H1 (cell line): ENCODE data around the gene APLP2. TPM values are rescaled to one million over a fixed set of nuclear protein-coding genes. Genes with fewer than 3 reads are reported as not detected.
"Not testable (repeated sequence)": the region's sequence is repeated elsewhere in the genome, so short reads cannot be mapped to it uniquely, and the experiment has no call there.

Experiments
- CTCF ChIA-PET: fragments of 300-600 bp; sonication (Branson Sonifier 250); formaldehyde crosslinking; loops from one replicate; lab custom pipeline; 2021; ENCODE audit not compliant: partially characterized antibody; lab: Charles Lee
- POLR2A ChIA-PET: fragments of 300-600 bp; sonication (Branson Sonifier 250); formaldehyde crosslinking; loops from one replicate; lab custom pipeline; 2021; ENCODE audit warnings: inconsistent platforms; ENCODE audit not compliant: partially characterized antibody; lab: Charles Lee
- DNase-seq, 2 experiments: peaks; one replicate each; pipeline versions ENCODE4 v3.0.0 to v3.0.0-alpha.2; 2010 to 2022; ENCODE audit warnings: low spot score in 2 of 2, low read depth in 1 of 2, mixed read lengths in 1 of 2
- FAIRE-seq: peaks from 2 replicates; lab custom pipeline; 2011; peaks lifted over from hg19 to GRCh38; lab: Jason Lieb, UNC
- H2AFZ ChIP-seq: 2 replicates; pipeline ENCODE4 v1.8.1; 2012; ENCODE audit warnings: low read length, inconsistent platforms
- H2AK5ac ChIP-seq: 2 replicates; pipeline ENCODE4 v1.6.1; 2013; ENCODE audit warnings: low read depth, low read length
- H2BK120ac ChIP-seq: replicated peaks from 2 replicates; pipeline ENCODE3; 2013; ENCODE audit warnings: low read depth, low read length, inconsistent platforms
- H2BK12ac ChIP-seq: 2 replicates; pipeline ENCODE4 v1.6.1; 2013; ENCODE audit warnings: low read depth, low read length
- H2BK15ac ChIP-seq: 2 replicates; pipeline ENCODE4 v1.6.1; 2013; ENCODE audit warnings: low read length
- H2BK20ac ChIP-seq: 2 replicates; pipeline ENCODE4 v1.6.1; 2013; ENCODE audit warnings: low read length
- H2BK5ac ChIP-seq: 2 replicates; pipeline ENCODE4 v1.6.1; 2013; ENCODE audit warnings: low read depth, low read length
- H3K14ac ChIP-seq: 2 replicates; pipeline ENCODE4 v1.6.1; 2013; ENCODE audit warnings: inconsistent platforms; ENCODE audit not compliant: insufficient read length
- H3K18ac ChIP-seq: 2 replicates; pipeline ENCODE4 v1.6.1; 2013; ENCODE audit warnings: low read length; ENCODE audit errors: extremely low read depth
- H3K23ac ChIP-seq: 2 replicates; pipeline ENCODE4 v1.6.1; 2013; ENCODE audit warnings: inconsistent platforms; ENCODE audit not compliant: insufficient read length
- H3K23me2 ChIP-seq: 2 replicates; pipeline ENCODE4 v1.6.1; 2013; ENCODE audit warnings: low read depth, low read length
- H3K27ac ChIP-seq: 2 replicates; pipeline ENCODE4 v1.6.1; 2011; ENCODE audit warnings: low read depth, low read length, inconsistent platforms
- H3K27me3 ChIP-seq, 4 experiments: replicated peaks in 1 of 4; 1 replicate in 1 of 4; 2 replicates in 3 of 4; pipeline versions ENCODE4 v1.6.1 to v1.8.1; 2011 to 2013; ENCODE audit warnings: low read length in 3 of 4, mild to moderate bottlenecking in 3 of 4, inconsistent platforms in 2 of 4, mixed read lengths in 2 of 4, moderate library complexity in 1 of 4; ENCODE audit not compliant: control insufficient read depth in 3 of 4, insufficient read depth in 3 of 4; ENCODE audit errors: extremely low read depth in 1 of 4
- H3K36me3 ChIP-seq, 4 experiments: 2 replicates each; pipeline versions ENCODE4 v1.6.1 to v1.8.1; 2011 to 2013; ENCODE audit warnings: mild to moderate bottlenecking in 4 of 4, low read length in 3 of 4, moderate library complexity in 2 of 4, control low read depth in 1 of 4, inconsistent platforms in 1 of 4; ENCODE audit not compliant: insufficient read depth in 4 of 4, control insufficient read depth in 2 of 4
- H3K4ac ChIP-seq: replicated peaks from 2 replicates; pipeline ENCODE3; 2013; ENCODE audit warnings: low read length, low read depth, mixed read lengths, inconsistent platforms; ENCODE audit not compliant: insufficient read length
- H3K4me1 ChIP-seq, 4 experiments: replicated peaks in 1 of 4; 1 replicate in 1 of 4; 2 replicates in 3 of 4; pipeline versions ENCODE4 v1.6.1 to v1.8.1; 2011 to 2013; ENCODE audit warnings: low read length in 3 of 4, inconsistent platforms in 2 of 4, mixed read lengths in 1 of 4; ENCODE audit not compliant: insufficient read depth in 4 of 4, control insufficient read depth in 3 of 4
- H3K4me2 ChIP-seq, 2 experiments: 2 replicates each; pipeline versions ENCODE4 v1.6.1 to v1.8.1; 2011 to 2013; ENCODE audit warnings: low read depth in 2 of 2, low read length in 2 of 2, control low read depth in 1 of 2, inconsistent platforms in 1 of 2, mild to moderate bottlenecking in 1 of 2; ENCODE audit not compliant: insufficient read depth in 1 of 2
- H3K4me3 ChIP-seq, 4 experiments: fragments of 200-600, 300-600 bp in 1 of 4; sonication (generic), shearing (Covaris generic), sonication (Bioruptor Twin) in 1 of 4; 2 replicates each; pipeline versions ENCODE4 v1.5.1 to v1.8.1; 2011 to 2016; ENCODE audit warnings: low read length in 4 of 4, low read depth in 3 of 4, control low read depth in 2 of 4, inconsistent platforms in 2 of 4, mild to moderate bottlenecking in 2 of 4, mixed read lengths in 1 of 4, moderate library complexity in 1 of 4; ENCODE audit not compliant: insufficient read depth in 2 of 4; ENCODE audit errors: extremely low read depth in 1 of 4
- H3K56ac ChIP-seq: replicated peaks from 2 replicates; pipeline ENCODE3; 2013; ENCODE audit warnings: low read depth, mild to moderate bottlenecking, mixed read lengths, low read length, inconsistent platforms; ENCODE audit not compliant: insufficient read length
- H3K79me1 ChIP-seq: 2 replicates; pipeline ENCODE4 v1.6.1; 2013; ENCODE audit warnings: low read depth, low read length, control low read depth
- H3K79me2 ChIP-seq, 2 experiments: 2 replicates each; pipeline versions ENCODE4 v1.6.1 to v1.8.1; 2012 to 2013; ENCODE audit warnings: low read length in 2 of 2, mild to moderate bottlenecking in 2 of 2, inconsistent platforms in 1 of 2; ENCODE audit not compliant: insufficient read depth in 2 of 2, control insufficient read depth in 1 of 2
- H3K9ac ChIP-seq, 4 experiments: replicated peaks in 1 of 4; 1 replicate in 1 of 4; 2 replicates in 3 of 4; pipeline versions ENCODE4 v1.6.1 to v1.8.1; 2011 to 2013; ENCODE audit warnings: low read depth in 3 of 4, low read length in 3 of 4, control low read depth in 2 of 4, mild to moderate bottlenecking in 2 of 4, moderate library complexity in 2 of 4, inconsistent platforms in 1 of 4; ENCODE audit errors: extremely low read depth in 1 of 4
- H3K9me3 ChIP-seq, 2 experiments: 2 replicates each; pipeline versions ENCODE4 v1.6.1 to v1.8.1; 2012 to 2013; ENCODE audit warnings: mild to moderate bottlenecking in 2 of 2, moderate library complexity in 2 of 2, control low read depth in 1 of 2, inconsistent platforms in 1 of 2, low read depth in 1 of 2, low read length in 1 of 2, mixed read lengths in 1 of 2; ENCODE audit not compliant: insufficient read depth in 2 of 2
- H4K20me1 ChIP-seq, 2 experiments: replicated peaks in 1 of 2; 2 replicates each; pipeline versions ENCODE3 to v1.8.1; 2011 to 2013; ENCODE audit warnings: inconsistent platforms in 2 of 2, low read length in 2 of 2, mild to moderate bottlenecking in 1 of 2; ENCODE audit not compliant: insufficient read depth in 2 of 2, control insufficient read depth in 1 of 2
- H4K5ac ChIP-seq: 2 replicates; pipeline ENCODE4 v1.6.1; 2013; ENCODE audit warnings: low read length, low read depth, mixed read lengths, inconsistent platforms; ENCODE audit not compliant: insufficient read length
- H4K8ac ChIP-seq: 2 replicates; pipeline ENCODE4 v1.8.0; 2013; ENCODE audit warnings: mild to moderate bottlenecking, moderate library complexity, low read length, inconsistent platforms; ENCODE audit not compliant: insufficient read depth; ENCODE audit errors: extremely low read depth
- H4K91ac ChIP-seq: replicated peaks from 2 replicates; pipeline ENCODE3; 2013; ENCODE audit warnings: low read length, mixed read lengths, inconsistent platforms; ENCODE audit not compliant: insufficient read length
- EZH2 ChIP-seq: fragments of 200-600 bp; sonication (generic); IDR thresholded peaks from 2 replicates; pipeline ENCODE4 v1.7.1; 2012; ENCODE audit warnings: low read depth, mild to moderate bottlenecking, moderate library complexity, low read length, inconsistent platforms; ENCODE audit not compliant: severe bottlenecking
- GTF2F1 ChIP-seq: IDR thresholded peaks from 2 replicates; pipeline ENCODE4 v1.6.1; 2012; ENCODE audit warnings: low read depth, low read length, improper control_type of control experiment, borderline replicate concordance
- WGBS, 2 experiments: shearing (Covaris generic) in 1 of 2; methylation state at CpG; one replicate each; pipeline versions ENCODE4 v1.1.6 to v1.1.7; 2013 to 2015; ENCODE audit warnings: low lambda C conversion rate in 2 of 2, mixed read lengths in 2 of 2, inconsistent platforms in 1 of 2, low coverage in 1 of 2, missing lambda C conversion rate in 1 of 2; ENCODE audit not compliant: insufficient replicate concordance in 2 of 2, insufficient coverage in 1 of 2, insufficient read length in 1 of 2; ENCODE audit errors: extremely low coverage in 1 of 2, missing lambda C conversion rate in 1 of 2; 5-methylcytosine and 5-hydroxymethylcytosine counted together
- polyA plus RNA-seq, 7 experiments: library from polyadenylated mRNA; depleted of rRNA in 3 of 7; stranded (reverse) in 5 of 7; unstranded in 2 of 7; fragments of >200 nt in 5 of 7; fragments of 200-250 nt in 2 of 7; gene quantifications; 1 replicate in 5 of 7; 2 replicates in 1 of 7; 4 replicates in 1 of 7; pipeline versions ENCODE4 v1.2.1 to v1.2.3, GENCODE V29; 2011 to 2013; ENCODE audit warnings: missing spikeins in 2 of 7, mixed read lengths in 2 of 7
- total RNA-seq: library from RNA; stranded (reverse); fragmentation: NEBNext Ultra II Directional; extraction: Animal tissue kit (Norgen Biotek cat#: 25700); gene quantifications from 2 replicates; pipeline ENCODE4 v1.2.1, GENCODE V29; 2021

The APLP2 gene
- total and polyA plus RNA-seq, 2 of the 8 experiments (the other 6 are each of a cell fraction or from before 2014, with no cell fraction given), result 222 to 315 TPM

DNA sequence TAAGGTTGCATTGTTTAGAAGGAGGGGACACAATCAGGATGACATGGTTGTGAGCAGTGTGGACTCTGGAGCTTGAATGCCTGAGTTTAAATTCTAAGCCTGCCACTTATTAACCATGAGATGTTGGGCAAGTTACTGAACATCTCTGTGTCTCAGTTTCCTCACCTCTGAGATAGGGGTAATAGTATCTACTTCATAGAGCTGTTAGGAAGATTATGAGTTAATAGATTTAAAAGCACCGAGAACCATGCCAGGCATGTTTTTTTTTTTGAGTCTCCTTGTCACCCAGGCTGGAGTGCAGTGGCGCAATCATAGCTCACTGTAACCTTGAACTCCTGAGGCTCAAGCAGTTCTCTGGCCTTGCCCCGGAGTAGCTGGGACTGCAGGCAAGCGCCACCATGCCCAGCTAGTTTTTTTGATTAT is 123.2 kb downstream of the APLP2 start (continued):
- no peak for TF ChIP-seq EZH2
- no peak for TF ChIP-seq GTF2F1

DNA sequence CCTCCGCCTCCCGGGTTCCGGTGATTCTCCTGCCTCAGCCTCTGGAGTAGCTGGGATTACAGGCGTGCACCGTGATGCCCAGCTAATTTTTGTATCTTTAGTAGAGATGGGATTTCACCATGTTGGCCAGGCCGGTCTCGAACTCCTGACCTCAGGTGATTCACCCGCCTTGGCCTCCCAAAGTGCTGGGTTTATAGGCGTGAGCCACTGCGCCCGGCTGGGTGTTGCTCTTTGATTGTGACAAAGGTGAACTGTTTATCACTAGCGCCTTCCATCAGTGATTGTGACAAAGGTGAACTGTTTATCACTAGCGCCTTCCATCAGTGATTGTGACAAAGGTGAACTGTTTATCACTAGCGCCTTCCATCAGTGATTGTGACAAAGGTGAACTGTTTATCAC is 123.9 kb downstream of the APLP2 start:
- H3K79me1 ChIP-seq, H2AFZ ChIP-seq, POLR2A ChIA-PET, H3K27ac ChIP-seq, H2BK15ac ChIP-seq, H3K4me3 ChIP-seq, H3K23ac ChIP-seq, H2BK120ac ChIP-seq, H2BK20ac ChIP-seq, H2AK5ac ChIP-seq, H3K36me3 ChIP-seq, H3K4ac ChIP-seq, H2BK5ac ChIP-seq, H4K91ac ChIP-seq, H3K9ac ChIP-seq, H4K5ac ChIP-seq, H2BK12ac ChIP-seq, H3K4me2 ChIP-seq, H3K23me2 ChIP-seq, DNase-seq, H3K4me1 ChIP-seq, H3K27me3 ChIP-seq, H3K18ac ChIP-seq, H3K14ac ChIP-seq, H3K79me2 ChIP-seq, H4K8ac ChIP-seq, H4K20me1 ChIP-seq, H3K9me3 ChIP-seq, H3K56ac ChIP-seq, FAIRE-seq: not testable (repeated sequence)
- whole genome bisulfite sequencing, 2 experiments, result 97% methylated on average over 14 of the region's 14 CpGs; no CpG with 5 or more reads in 1 of the 2 experiments
- CTCF ChIA-PET, result interaction anchor here (0.6 to 1.8 kb wide), 4 partner anchors 8 to 126 kb away, joined by 3 to 4 read pairs (median 3); no protein-coding TSS in a partner anchor
